GM18907 (cell line): Measurements from ENCODE around the gene LIMS2.

Experiments used
- ATAC-seq: cut with Tn5 transposase; IDR thresholded peaks from one replicate; pipeline ENCODE4 v1.9.1; 2021; ENCODE audit warnings: mild to moderate bottlenecking, moderate library complexity; ENCODE audit not compliant: unreplicated experiment

LIMS2 gene

GRCh38 chr2:127608061-127609030, 67.0 kb downstream of the LIMS2 start:
- no peak for ATAC-seq

GRCh38 chr2:127607399-127607908, 67.9 kb downstream of the LIMS2 start:
- ATAC-seq = no peak

- no peak for ATAC-seq
Observed at GRCh38 chr2:127606625-127607398, 68.5 kb downstream of the LIMS2 start.

- ATAC-seq = no peak
Observed at GRCh38 chr2:127605691-127606263, 69.6 kb downstream of the LIMS2 start.

DNA sequence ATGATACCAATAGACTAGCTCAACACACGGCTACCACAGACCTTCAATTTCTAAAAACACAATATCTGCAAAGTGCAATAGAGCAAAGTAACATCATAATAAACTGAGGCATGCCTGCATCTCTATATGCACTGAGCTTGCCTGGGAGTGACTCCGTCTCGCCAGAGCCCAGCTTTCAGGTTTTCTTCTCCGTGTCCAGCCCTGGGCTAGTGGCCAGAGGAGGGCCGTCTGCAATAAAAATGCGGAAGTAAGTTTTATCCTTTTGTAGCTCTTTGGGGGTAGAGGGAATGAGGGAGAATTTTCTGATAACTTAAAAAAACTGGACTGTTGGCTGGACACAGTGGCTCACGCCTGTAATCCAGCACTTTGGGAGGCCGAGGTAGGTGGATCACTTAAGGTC, 70.3 kb downstream of the LIMS2 start:
- ATAC-seq = no peak

DNA sequence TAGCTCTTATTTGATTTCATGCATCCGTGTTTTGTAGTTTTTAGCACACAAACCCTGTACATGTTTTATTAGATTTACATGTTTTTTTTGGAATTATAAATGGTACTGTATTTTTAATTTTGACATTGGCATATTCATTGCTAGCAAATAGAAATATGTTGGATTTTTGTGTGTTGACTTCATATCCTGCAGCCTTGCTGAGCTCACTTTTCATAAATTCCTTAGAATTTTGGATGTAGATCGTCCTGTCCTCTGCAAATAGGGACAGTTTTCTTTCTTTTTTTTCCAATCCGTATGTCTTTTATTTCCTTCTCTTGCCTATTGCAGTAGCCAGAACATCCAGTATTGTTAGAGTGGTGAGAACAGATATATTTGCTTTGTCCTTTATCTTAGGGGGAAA, 76.1 kb downstream of the LIMS2 start:
- no peak for ATAC-seq

DNA sequence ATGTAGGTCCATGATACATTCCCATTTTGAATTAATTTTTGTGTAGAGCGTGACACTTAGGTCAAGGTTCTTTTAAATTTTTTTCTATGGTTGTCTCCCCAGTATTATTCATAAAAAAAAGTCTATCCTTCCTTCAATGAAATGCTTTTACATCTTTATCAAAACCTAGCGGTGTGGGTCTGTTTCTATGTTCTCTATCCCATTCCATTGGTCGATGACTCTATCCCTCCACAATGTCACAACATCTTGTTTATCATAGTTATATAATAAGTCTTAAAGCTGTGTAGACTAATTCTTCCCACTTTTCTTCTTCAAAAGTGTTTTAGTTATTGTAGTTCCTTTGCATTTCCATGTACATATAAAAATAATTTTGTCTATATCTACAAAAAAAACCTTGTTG, 76.6 kb downstream of the LIMS2 start:
- no peak for ATAC-seq

DNA sequence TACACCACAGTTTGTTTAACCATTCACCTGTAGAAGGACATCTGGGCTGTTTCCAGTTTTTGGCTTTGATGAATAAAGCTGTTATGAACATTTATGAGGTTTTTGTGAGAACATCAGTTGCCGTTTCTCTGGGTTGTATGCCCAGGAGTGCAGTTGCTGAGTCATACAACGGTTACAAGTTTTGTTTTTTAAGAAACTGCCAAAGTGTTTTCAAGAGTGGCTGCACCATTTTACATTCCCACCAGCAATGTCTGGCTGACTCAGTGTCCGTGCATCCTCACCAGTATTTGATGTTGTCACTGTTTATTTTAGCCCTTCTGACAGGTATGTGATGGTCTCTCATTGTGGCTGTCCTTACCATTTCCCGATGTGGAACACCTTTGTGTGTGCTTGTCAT, 77.3 kb downstream of the LIMS2 start:
- no peak for ATAC-seq

GRCh38 chr2:127597046-127597983, 78.0 kb downstream of the LIMS2 start:
- ATAC-seq = no peak

DNA sequence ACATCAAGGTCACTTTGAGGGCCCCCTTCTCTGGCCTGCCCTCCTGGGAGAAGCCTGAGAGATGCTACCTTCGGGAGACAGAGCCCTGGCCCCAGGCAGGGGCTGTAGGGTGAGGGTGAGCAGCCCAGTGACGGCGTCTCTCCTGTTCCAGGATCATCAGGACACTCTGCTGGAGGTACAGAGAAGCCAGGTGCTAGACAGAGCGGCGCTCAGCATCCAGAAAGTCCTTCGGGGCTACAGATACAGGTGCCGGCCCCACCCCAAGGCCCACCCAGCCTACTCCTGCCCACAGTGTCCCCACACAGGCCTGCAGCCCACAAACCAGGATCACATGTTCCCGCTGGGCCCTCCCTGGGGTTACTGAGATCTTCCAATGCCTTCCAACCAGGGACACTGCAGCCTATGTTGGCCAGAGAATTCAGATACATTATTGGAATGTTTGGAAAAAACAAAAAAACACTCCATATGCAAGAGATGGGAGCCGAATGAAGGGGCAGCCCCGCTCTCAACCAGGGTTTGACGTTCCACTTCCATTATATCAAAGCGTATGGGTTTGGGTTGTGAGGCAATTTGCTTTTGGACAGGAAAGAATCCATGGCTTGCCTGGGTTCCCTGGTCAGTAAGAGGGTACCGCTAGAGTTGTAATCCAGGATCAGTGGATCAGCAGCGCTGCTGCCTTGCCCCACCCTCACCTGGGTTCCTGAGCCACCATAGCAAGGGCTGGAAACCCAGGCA, 78.9 kb downstream of the LIMS2 start:
- ATAC-seq = no peak

- ATAC-seq = no peak
Observed at GRCh38 chr2:127594116-127594591, 81.2 kb downstream of the LIMS2 start.

DNA sequence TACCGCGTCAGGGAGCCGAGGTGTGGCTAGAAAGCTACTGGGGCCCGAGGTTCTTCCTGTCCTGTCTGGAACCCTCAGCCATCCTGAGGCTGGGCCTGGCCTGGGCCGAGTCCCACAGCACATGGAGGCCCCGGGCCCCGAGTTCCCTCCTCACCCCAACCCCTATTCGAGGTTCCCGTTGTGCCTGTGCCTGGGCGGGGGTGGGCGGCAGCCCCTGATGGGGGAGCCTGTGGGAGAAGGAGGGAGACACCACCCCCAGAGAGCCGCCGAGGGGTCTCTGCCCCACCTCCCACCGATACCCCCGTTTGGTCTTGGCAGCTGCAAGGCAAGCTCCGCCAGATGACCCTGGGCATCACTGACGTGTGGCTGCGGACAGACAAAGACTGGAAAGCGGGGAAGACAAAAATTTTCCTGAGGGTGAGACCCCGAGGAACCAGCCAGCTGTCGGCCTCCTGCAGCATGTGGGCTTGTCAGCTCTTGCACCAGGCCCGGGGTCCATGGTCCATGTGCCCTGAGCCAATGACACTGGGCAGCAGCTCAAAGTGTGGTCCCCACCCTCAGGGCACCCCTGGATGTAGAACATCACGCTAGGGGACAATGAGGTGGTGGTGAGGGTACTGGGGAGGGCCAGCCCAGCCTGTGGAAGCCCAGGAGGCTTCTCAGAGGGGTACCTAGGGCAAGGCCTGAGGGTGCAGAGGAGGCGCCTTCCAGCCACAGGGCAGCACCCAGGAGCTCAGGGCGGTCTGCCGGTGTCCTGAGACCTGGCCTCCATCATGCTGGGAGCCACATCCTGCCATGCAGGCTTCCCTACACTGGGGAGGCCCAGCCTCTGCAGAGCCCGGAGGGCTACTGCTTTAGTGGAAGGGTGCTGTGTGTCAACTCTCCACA, 81.9 kb downstream of the LIMS2 start:
- no peak for ATAC-seq

GRCh38 chr2:127592761-127593227, 82.5 kb downstream of the LIMS2 start:
- ATAC-seq = no peak

- peak; percentile 81 for ATAC-seq
Observed at GRCh38 chr2:127591221-127591923, 84.0 kb downstream of the LIMS2 start.

- no peak for ATAC-seq
Observed at GRCh38 chr2:127590386-127591190, 84.7 kb downstream of the LIMS2 start.

GRCh38 chr2:127589841-127590240, 85.5 kb downstream of the LIMS2 start:
- no peak for ATAC-seq

DNA sequence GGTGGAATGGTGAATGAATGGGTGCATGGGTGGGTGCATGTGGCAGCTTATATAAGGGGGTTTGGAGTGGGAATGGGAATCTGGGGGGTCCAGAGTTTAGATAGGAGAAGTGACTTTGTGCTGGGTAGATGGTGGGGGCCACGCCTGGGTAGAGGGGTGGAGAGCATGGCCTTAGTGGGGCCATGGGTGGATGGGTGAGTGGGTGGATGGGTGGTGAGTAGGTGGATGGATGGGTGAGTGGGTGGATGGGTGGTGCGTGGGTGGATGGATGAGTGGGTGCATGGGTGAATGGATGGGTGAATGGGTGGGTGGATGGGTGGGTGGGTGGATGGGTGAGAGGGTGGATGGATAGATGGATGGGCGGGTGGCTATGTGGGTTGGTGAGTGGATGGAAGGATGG, 86.0 kb downstream of the LIMS2 start:
- ATAC-seq = no peak
